Measurements from ENCODE around the gene SLC24A4. TPM values are rescaled to one million over a fixed set of nuclear protein-coding genes. Genes with fewer than 3 reads are reported as not detected.

SLC24A4 gene
- total RNA-seq, 1 donor from 2014 or later, result 0.41 TPM

GRCh38 chr14:92315050-92315805, 7.7 kb upstream of the SLC24A4 start:
- no peak for DNase-seq (ENCODE audit: low spot score in 2 of 2)
- no peak for FAIRE-seq

GRCh38 chr14:92316176-92316575, 6.8 kb upstream of the SLC24A4 start:
- no peak for DNase-seq (ENCODE audit: low spot score in 2 of 2)

GRCh38 chr14:92316937-92317336, 6.0 kb upstream of the SLC24A4 start:
- FAIRE-seq, result no peak
- no peak for DNase-seq (ENCODE audit: low spot score in 2 of 2)

More at GRCh38 chr14:92316176-92316575, 6.8 kb upstream of the SLC24A4 start:
- no peak for FAIRE-seq

GRCh38 chr14:92317511-92317910, 5.5 kb upstream of the SLC24A4 start:
- FAIRE-seq (no peak), DNase-seq (ENCODE audit: low spot score in 2 of 2) (no peak)

GRCh38 chr14:92321701-92322100, 1.3 kb upstream of the SLC24A4 start:
- FAIRE-seq (no peak), DNase-seq (ENCODE audit: low spot score in 2 of 2) (no peak)

- DNase-seq (ENCODE audit: low spot score in 2 of 2), result no peak
- FAIRE-seq, result no peak
These were observed 449 bp upstream of the SLC24A4 start for GRCh38 chr14:92322516-92322915.

- no peak for FAIRE-seq
- no peak for DNase-seq (ENCODE audit: low spot score in 2 of 2)
These were observed 1.2 kb downstream of the SLC24A4 start for GRCh38 chr14:92323916-92324818.

- DNase-seq (ENCODE audit: low spot score in 2 of 2) (no peak), FAIRE-seq (no peak)
These were observed 2.9 kb downstream of the SLC24A4 start for GRCh38 chr14:92325835-92326234.

- DNase-seq (ENCODE audit: low spot score in 2 of 2) (no peak), FAIRE-seq (no peak)
These were observed 5.8 kb downstream of the SLC24A4 start for GRCh38 chr14:92328664-92329255.

- DNase-seq (ENCODE audit: low spot score in 2 of 2) (no peak), FAIRE-seq (no peak)
These were observed 11.1 kb downstream of the SLC24A4 start for GRCh38 chr14:92334050-92334449.

- FAIRE-seq (no peak), DNase-seq (ENCODE audit: low spot score in 2 of 2) (no peak)
These were observed 13.4 kb downstream of the SLC24A4 start for GRCh38 chr14:92336363-92336762.

- FAIRE-seq, result no peak
These were observed 16.5 kb downstream of the SLC24A4 start for GRCh38 chr14:92339426-92339825.

GRCh38 chr14:92340071-92340470, 17.1 kb downstream of the SLC24A4 start:
- DNase-seq (ENCODE audit: low spot score in 2 of 2) (no peak), FAIRE-seq (no peak)

More at GRCh38 chr14:92339426-92339825, 16.5 kb downstream of the SLC24A4 start:
- DNase-seq (ENCODE audit: low spot score in 2 of 2), result no peak

- DNase-seq (ENCODE audit: low spot score in 2 of 2), result no peak
- no peak for FAIRE-seq
These were observed 18.0 kb downstream of the SLC24A4 start for GRCh38 chr14:92340931-92341330.

- DNase-seq (ENCODE audit: low spot score in 2 of 2) (no peak), FAIRE-seq (no peak)
These were observed 18.8 kb downstream of the SLC24A4 start for GRCh38 chr14:92341791-92342190.

GRCh38 chr14:92348154-92348553, 25.2 kb downstream of the SLC24A4 start:
- no peak for DNase-seq (ENCODE audit: low spot score in 2 of 2)
- FAIRE-seq, result no peak

- FAIRE-seq (no peak), DNase-seq (ENCODE audit: low spot score in 2 of 2) (no peak)
These were observed 28.8 kb downstream of the SLC24A4 start for GRCh38 chr14:92351750-92352149.

- DNase-seq (ENCODE audit: low spot score in 2 of 2) (no peak), FAIRE-seq (no peak)
These were observed 29.4 kb downstream of the SLC24A4 start for GRCh38 chr14:92352158-92352985.

- FAIRE-seq, result no peak
- no peak for DNase-seq (ENCODE audit: low spot score in 2 of 2)
These were observed 30.5 kb downstream of the SLC24A4 start for GRCh38 chr14:92353447-92353846.

GRCh38 chr14:92356677-92357076, 33.7 kb downstream of the SLC24A4 start:
- DNase-seq (ENCODE audit: low spot score in 2 of 2), result no peak
- no peak for FAIRE-seq
